Measurements from ENCODE around the gene CALR.
"Not testable (repeated sequence)": the region's sequence is repeated elsewhere in the genome, so short reads cannot be mapped to it uniquely, and the experiment has no call there.

CALR gene

GRCh38 chr19:12975221-12975741 is 36.9 kb downstream of the CALR start:
- no peak for TF ChIP-seq CTCF (IDR thresholded peaks at IDR 0.05; ENCODE audit: low read depth, low read length)
- Histone ChIP-seq H3K27me3 (no peaks in the 10 kb centered on the region), H3K4me3 (ENCODE audit: low read depth, low read length) (no peak overlapping the region), H3K9me3 (no peaks in the 10 kb centered on the region), H3K4me1 (no peaks in the 10 kb centered on the region), H3K36me3 (no peaks in the 10 kb centered on the region)
- DNase-seq: peak; percentile 57

GRCh38 chr19:12976109-12976508 is 37.7 kb downstream of the CALR start:
- H3K4me3 ChIP-seq (ENCODE audit: low read depth, low read length); H3K9me3 ChIP-seq; H3K36me3 ChIP-seq; DNase-seq; H3K27me3 ChIP-seq; H3K4me1 ChIP-seq: not testable (repeated sequence)

- H3K27me3 ChIP-seq: no peaks in the 10 kb centered on the region
- H3K4me1 ChIP-seq: no peaks in the 10 kb centered on the region
- H3K9me3 ChIP-seq: no peaks in the 10 kb centered on the region
- TF ChIP-seq CTCF (IDR thresholded peaks at IDR 0.05; ENCODE audit: low read depth, low read length): no peak
- no peak for DNase-seq
- H3K4me3 ChIP-seq (ENCODE audit: low read depth, low read length): no peak overlapping the region
- H3K36me3 ChIP-seq: no peaks in the 10 kb centered on the region
These were observed 41.6 kb downstream of the CALR start for GRCh38 chr19:12979974-12980373.

GRCh38 chr19:12982648-12983047 is 44.2 kb downstream of the CALR start:
- no peak for TF ChIP-seq CTCF (IDR thresholded peaks at IDR 0.05; ENCODE audit: low read depth, low read length)
- Histone ChIP-seq H3K9me3 (no peaks in the 10 kb centered on the region), H3K27me3 (no peaks in the 10 kb centered on the region), H3K36me3 (no peaks in the 10 kb centered on the region), H3K4me1 (no peaks in the 10 kb centered on the region; the same call in 1 of the 2 replicates), H3K4me3 (ENCODE audit: low read depth, low read length) (no peak overlapping the region)
- DNase-seq: no peak

- no peaks in the 10 kb centered on the region; the same call in 1 of the 2 replicates for H3K4me1 ChIP-seq
- H3K36me3 ChIP-seq: no peaks in the 10 kb centered on the region
- no peak for TF ChIP-seq CTCF (IDR thresholded peaks at IDR 0.05; ENCODE audit: low read depth, low read length)
- H3K4me3 ChIP-seq (ENCODE audit: low read depth, low read length): peak overlapping the region; percentile 57
- no peak for DNase-seq
- H3K9me3 ChIP-seq: no peaks in the 10 kb centered on the region
- no peaks in the 10 kb centered on the region for H3K27me3 ChIP-seq
These were observed 44.7 kb downstream of the CALR start for GRCh38 chr19:12983091-12983490.

GRCh38 chr19:12983542-12984142 is 45.2 kb downstream of the CALR start:
- peak; percentile 83 for DNase-seq
- no peaks in the 10 kb centered on the region; the same call in 1 of the 2 replicates for H3K4me1 ChIP-seq
- H3K4me3 ChIP-seq (ENCODE audit: low read depth, low read length): peak overlapping the region; percentile 57
- no peaks in the 10 kb centered on the region for H3K27me3 ChIP-seq
- H3K36me3 ChIP-seq: no peaks in the 10 kb centered on the region
- peak; percentile 80 for TF ChIP-seq CTCF (IDR thresholded peaks at IDR 0.05; ENCODE audit: low read depth, low read length)
- no peaks in the 10 kb centered on the region for H3K9me3 ChIP-seq

All from BE2C (cell line).